BLaER1 treated with 17β-estradiol and CSF1 and Interleukin-3, amounts not matched to agents 10 nM and 100 nM (cell line): ENCODE data around the gene PRDM4.
"Not testable (repeated sequence)": the region's sequence is repeated elsewhere in the genome, so short reads cannot be mapped to it uniquely, and the experiment has no call there.

Source experiments
- H3K27ac ChIP-seq, 11 experiments: shearing (Covaris generic); formaldehyde crosslinking; 2 replicates each; pipeline ENCODE4 v1.8.1; 2022
- H3K27me3 ChIP-seq, 11 experiments: shearing (Covaris generic); formaldehyde crosslinking; 2 replicates each; pipeline ENCODE4 v1.8.1; 2022
- H3K36me3 ChIP-seq, 11 experiments: shearing (Covaris generic); formaldehyde crosslinking; 2 replicates each; pipeline ENCODE4 v1.8.1; 2022
- H3K4me1 ChIP-seq, 10 experiments: shearing (Covaris generic); formaldehyde crosslinking; 2 replicates each; pipeline ENCODE4 v1.8.1; 2022
- H3K4me2 ChIP-seq, 11 experiments: shearing (Covaris generic); formaldehyde crosslinking; 2 replicates each; pipeline ENCODE4 v1.8.1; 2022
- H3K4me3 ChIP-seq, 10 experiments: shearing (Covaris generic); formaldehyde crosslinking; 2 replicates each; pipeline ENCODE4 v1.8.1; 2022
- H3K9ac ChIP-seq, 11 experiments: shearing (Covaris generic); formaldehyde crosslinking; 2 replicates each; pipeline ENCODE4 v1.8.1; 2022
- H3K9me3 ChIP-seq, 11 experiments: shearing (Covaris generic); formaldehyde crosslinking; replicated peaks in 1 of 11; 2 replicates each; pipeline ENCODE4 v1.8.1; 2022
- H4K20me1 ChIP-seq, 11 experiments: shearing (Covaris generic); formaldehyde crosslinking; 2 replicates each; pipeline ENCODE4 v1.8.1; 2022
- Cebpa-rat ChIP-seq, 11 experiments: shearing (Covaris generic); IDR thresholded peaks; 2 replicates each; pipeline ENCODE4 v1.8.1; 2022

The PRDM4 gene

GRCh38 chr12:107730618-107731341, 30.2 kb downstream of the PRDM4 start:
- Histone ChIP-seq H3K27ac (no peak overlapping the region), H3K4me3 (no peak overlapping the region), H3K4me2 (no peak overlapping the region), H3K36me3 (peaks cover 31 to 41% (median 37%) of the 10 kb centered on the region in 11 experiments), H4K20me1 (peaks cover 0 to 38% (median 7%) of the 10 kb centered on the region in 11 experiments; a peak in 8 of 22 replicates), H3K4me1 (peaks cover 0 to 8% (median 0%) of the 10 kb centered on the region in 10 experiments; a peak in 4 of 20 replicates), H3K9ac (no peak overlapping the region), H3K27me3 (no peaks in the 10 kb centered on the region), H3K9me3 (no peaks in the 10 kb centered on the region)
- no peak for TF ChIP-seq Cebpa-rat (IDR thresholded peaks at IDR 0.05)

GRCh38 chr12:107727742-107728141, 33.2 kb downstream of the PRDM4 start:
- not testable (repeated sequence) for H3K27me3 ChIP-seq, H3K9ac ChIP-seq, H4K20me1 ChIP-seq, H3K4me2 ChIP-seq, H3K9me3 ChIP-seq, H3K27ac ChIP-seq, H3K4me3 ChIP-seq, H3K4me1 ChIP-seq
- peaks cover 2 to 12% (median 9%) of the 10 kb centered on the region in 11 experiments; a peak in 20 of 22 replicates for H3K36me3 ChIP-seq

GRCh38 chr12:107727327-107727726, 33.6 kb downstream of the PRDM4 start:
- H3K9me3 ChIP-seq, H3K4me3 ChIP-seq, H3K9ac ChIP-seq, H3K27ac ChIP-seq, H3K4me2 ChIP-seq, H4K20me1 ChIP-seq, H3K4me1 ChIP-seq, H3K27me3 ChIP-seq: not testable (repeated sequence)
- peaks cover 4 to 12% (median 9%) of the 10 kb centered on the region in 11 experiments; a peak in 18 of 22 replicates for H3K36me3 ChIP-seq

- Histone ChIP-seq H3K4me2 (no peak overlapping the region), H3K4me1 (no peaks in the 10 kb centered on the region), H3K9me3 (peaks cover 0 to 3% (median 0%) of the 10 kb centered on the region in 11 experiments; a peak in 1 of 22 replicates), H3K27ac (no peak overlapping the region), H3K36me3 (peaks cover 37 to 70% (median 56%) of the 10 kb centered on the region in 11 experiments), H3K27me3 (no peaks in the 10 kb centered on the region), H3K4me3 (no peak overlapping the region), H4K20me1 (no peaks in the 10 kb centered on the region), H3K9ac (no peak overlapping the region)
- no peak for TF ChIP-seq Cebpa-rat (IDR thresholded peaks at IDR 0.05)
Measured at GRCh38 chr12:107718606-107719005, 42.3 kb downstream of the PRDM4 start.

GRCh38 chr12:107715780-107716179, 45.2 kb downstream of the PRDM4 start:
- Histone ChIP-seq H3K4me3 (no peak overlapping the region), H3K9ac (no peak overlapping the region), H3K27ac (no peak overlapping the region), H4K20me1 (no peaks in the 10 kb centered on the region; a peak in 1 of 22 replicates), H3K4me2 (no peak overlapping the region), H3K4me1 (no peaks in the 10 kb centered on the region), H3K36me3 (peaks cover 58 to 80% (median 67%) of the 10 kb centered on the region in 11 experiments), H3K27me3 (no peaks in the 10 kb centered on the region), H3K9me3 (no peaks in the 10 kb centered on the region)
- no peak for TF ChIP-seq Cebpa-rat (IDR thresholded peaks at IDR 0.05)

GRCh38 chr12:107705522-107705921, 55.4 kb downstream of the PRDM4 start:
- H3K9me3 ChIP-seq, result peaks cover 11 to 24% (median 16%) of the 10 kb centered on the region in 11 experiments; a peak in 21 of 22 replicates
- H3K27ac ChIP-seq, H3K4me3 ChIP-seq, H3K27me3 ChIP-seq, H3K9ac ChIP-seq, H3K4me2 ChIP-seq: not testable (repeated sequence)
- peaks cover 78 to 87% (median 83%) of the 10 kb centered on the region in 11 experiments for H3K36me3 ChIP-seq
- peaks cover 0 to 23% (median 5%) of the 10 kb centered on the region in 11 experiments; a peak in 8 of 22 replicates for H4K20me1 ChIP-seq
- H3K4me1 ChIP-seq, result peaks cover 0 to 38% (median 2%) of the 10 kb centered on the region in 10 experiments; a peak in 10 of 20 replicates

GRCh38 chr12:107704041-107704440, 56.9 kb downstream of the PRDM4 start:
- Histone ChIP-seq H3K4me2 (0 out of 22 replicates have a peak overlapping the region, but pooled peaks of 1 of the 11 experiments have one; percentile 11), H4K20me1 (peaks cover 0 to 23% (median 5%) of the 10 kb centered on the region in 11 experiments; a peak in 8 of 22 replicates), H3K4me1 (peaks cover 0 to 37% (median 2%) of the 10 kb centered on the region in 10 experiments; a peak in 10 of 20 replicates), H3K27ac (no peak overlapping the region), H3K9ac (no peak overlapping the region), H3K4me3 (no peak overlapping the region), H3K27me3 (no peaks in the 10 kb centered on the region), H3K9me3 (peaks cover 24 to 36% (median 27%) of the 10 kb centered on the region in 11 experiments), H3K36me3 (peaks cover 78 to 87% (median 83%) of the 10 kb centered on the region in 11 experiments)
- no peak for TF ChIP-seq Cebpa-rat (IDR thresholded peaks at IDR 0.05)

- H3K27ac ChIP-seq, result no peak overlapping the region; a peak in 2 of 22 replicates
- H3K36me3 ChIP-seq, result peaks cover 81 to 91% (median 87%) of the 10 kb centered on the region in 11 experiments
- no peak for TF ChIP-seq Cebpa-rat (IDR thresholded peaks at IDR 0.05)
Measured at GRCh38 chr12:107702106-107702505, 58.8 kb downstream of the PRDM4 start.

GRCh38 chr12:107695772-107696171, 65.2 kb downstream of the PRDM4 start:
- H3K4me2 ChIP-seq, H3K4me1 ChIP-seq, H3K4me3 ChIP-seq, H3K27me3 ChIP-seq: not testable (repeated sequence)
- Histone ChIP-seq H4K20me1 (peaks cover 0 to 23% (median 13%) of the 10 kb centered on the region in 11 experiments; a peak in 11 of 22 replicates), H3K9ac (peak overlapping the region in 1 of 11 experiments; percentile 13; a peak in 1 of 22 replicates), H3K27ac (peak overlapping the region in 6 of 11 experiments; percentile 11 to 78 (median 44); a peak in 8 of 22 replicates), H3K36me3 (peaks cover 98 to 100% (median 100%) of the 10 kb centered on the region in 11 experiments), H3K9me3 (peaks cover 12 to 26% (median 16%) of the 10 kb centered on the region in 11 experiments)

More at GRCh38 chr12:107702106-107702505, 58.8 kb downstream of the PRDM4 start:
- Histone ChIP-seq H3K9me3 (peaks cover 24 to 39% (median 30%) of the 10 kb centered on the region in 11 experiments), H3K27me3 (no peaks in the 10 kb centered on the region), H3K4me2 (peak overlapping the region in 1 of 11 experiments; percentile 9; a peak in 1 of 22 replicates), H4K20me1 (peaks cover 0 to 9% (median 0%) of the 10 kb centered on the region in 11 experiments; a peak in 1 of 22 replicates), H3K4me1 (peaks cover 0 to 25% (median 2%) of the 10 kb centered on the region in 10 experiments; a peak in 10 of 20 replicates), H3K4me3 (no peak overlapping the region), H3K9ac (peak overlapping the region in 1 of 11 experiments; percentile 39; a peak in 1 of 22 replicates)
